ENCODE data around the gene IGSF22. TPM values are rescaled to one million over a fixed set of nuclear protein-coding genes. Genes with fewer than 3 reads are reported as not detected.

The IGSF22 gene
- total and polyA plus RNA-seq, 9 of the 15 experiments (the other 6 are each of a cell fraction or from before 2014, with no cell fraction given): not detected

DNA sequence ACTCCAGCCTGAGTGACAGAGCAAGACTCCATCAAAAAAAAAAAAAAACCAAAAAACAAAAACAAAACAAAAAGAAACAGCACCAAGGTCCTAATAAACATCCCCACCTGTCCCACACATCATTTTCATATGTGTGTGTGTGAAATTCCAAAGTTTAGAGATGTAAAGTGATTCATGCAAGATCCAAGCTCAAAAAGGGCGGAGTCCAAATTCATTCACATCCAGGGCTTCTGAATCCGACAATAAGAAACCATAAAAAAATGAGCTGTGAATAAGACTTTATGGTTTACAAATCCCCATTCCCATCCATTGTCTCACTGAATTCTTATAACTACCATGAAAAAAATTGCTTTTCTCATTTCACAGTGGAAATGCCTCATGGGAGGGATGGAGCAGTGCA lies 30.9 kb upstream of the IGSF22 start:
- H3K9me3 ChIP-seq (replicated peaks; ENCODE audit: control insufficient read depth, insufficient read depth, low read depth, low read length): no peaks in the 10 kb centered on the region
- no peak overlapping the region for H3K4me2 ChIP-seq (ENCODE audit: insufficient read depth, low read length)
- ChIA-PET POLR2A (no interaction called here), CTCF (ENCODE audit: low intra/inter-chr PET ratio) (interaction anchor here (0.6 kb wide), 1 partner anchor 637 kb away, joined by 3 read pairs; no protein-coding TSS in a partner anchor)
- DNase-seq (ENCODE audit: extremely low read depth in 1 of 4, low spot score in 3 of 4): no peak
- in situ Hi-C loops (cut with MboI) (no loop called here), intact Hi-C loops (cut with micrococcal nuclease) (no loop called here)
- no peaks in the 10 kb centered on the region for H4K20me1 ChIP-seq (replicated peaks; ENCODE audit: control insufficient read depth, insufficient read depth, low read length)
- BruUV-seq (replicated peaks): no TSS peak
- no peak overlapping the region for H3K9ac ChIP-seq (ENCODE audit: insufficient read depth in 1 of 2, low read depth in 2 of 2, low read length in 2 of 2)
- 0% methylated on average over 2 of the region's 2 CpGs for WGBS (ENCODE audit: insufficient coverage, low coverage, missing lambda C conversion rate)
- H3K79me2 ChIP-seq (ENCODE audit: control insufficient read depth, insufficient read depth, low read length): no peaks in the 10 kb centered on the region
- no peaks in the 10 kb centered on the region for H3K4me1 ChIP-seq (replicated peaks in 1 of 2; ENCODE audit: control insufficient read depth in 2 of 2, insufficient read depth in 2 of 2, low read length in 2 of 2)
- no peak for ATAC-seq
- no peaks in the 10 kb centered on the region for H3K9me1 ChIP-seq (ENCODE audit: control insufficient read depth, insufficient read depth, low read length)
- H3K27me3 ChIP-seq (ENCODE audit: control insufficient read depth in 2 of 2, insufficient read depth in 2 of 2, low read length in 2 of 2): peaks cover 3 to 53% of the 10 kb centered on the region in 2 experiments; a peak in 3 of 5 replicates
- H2AFZ ChIP-seq (ENCODE audit: low read depth, low read length): no peak overlapping the region
- no peak overlapping the region for H3K27ac ChIP-seq (ENCODE audit: extremely low read depth, low read depth, low read length)
- H3K4me3 ChIP-seq: no peak overlapping the region
- no peak for FAIRE-seq
- H3K36me3 ChIP-seq (ENCODE audit: control insufficient read depth, insufficient read depth, low read length): no peaks in the 10 kb centered on the region
- TF ChIP-seq, protein P1, sequence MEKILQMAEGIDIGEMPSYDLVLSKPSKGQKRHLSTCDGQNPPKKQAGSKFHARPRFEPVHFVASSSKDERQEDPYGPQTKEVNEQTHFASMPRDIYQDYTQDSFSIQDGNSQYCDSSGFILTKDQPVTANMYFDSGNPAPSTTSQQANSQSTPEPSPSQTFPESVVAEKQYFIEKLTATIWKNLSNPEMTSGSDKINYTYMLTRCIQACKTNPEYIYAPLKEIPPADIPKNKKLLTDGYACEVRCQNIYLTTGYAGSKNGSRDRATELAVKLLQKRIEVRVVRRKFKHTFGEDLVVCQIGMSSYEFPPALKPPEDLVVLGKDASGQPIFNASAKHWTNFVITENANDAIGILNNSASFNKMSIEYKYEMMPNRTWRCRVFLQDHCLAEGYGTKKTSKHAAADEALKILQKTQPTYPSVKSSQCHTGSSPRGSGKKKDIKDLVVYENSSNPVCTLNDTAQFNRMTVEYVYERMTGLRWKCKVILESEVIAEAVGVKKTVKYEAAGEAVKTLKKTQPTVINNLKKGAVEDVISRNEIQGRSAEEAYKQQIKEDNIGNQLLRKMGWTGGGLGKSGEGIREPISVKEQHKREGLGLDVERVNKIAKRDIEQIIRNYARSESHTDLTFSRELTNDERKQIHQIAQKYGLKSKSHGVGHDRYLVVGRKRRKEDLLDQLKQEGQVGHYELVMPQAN (IDR thresholded peaks at IDR 0.05; ENCODE audit: borderline replicate concordance): no peak
- no peak for TF ChIP-seq ESRRB (CRISPR knock-in tag; IDR thresholded peaks at IDR 0.05; ENCODE audit: borderline replicate concordance)
- TF ChIP-seq, protein P2, sequence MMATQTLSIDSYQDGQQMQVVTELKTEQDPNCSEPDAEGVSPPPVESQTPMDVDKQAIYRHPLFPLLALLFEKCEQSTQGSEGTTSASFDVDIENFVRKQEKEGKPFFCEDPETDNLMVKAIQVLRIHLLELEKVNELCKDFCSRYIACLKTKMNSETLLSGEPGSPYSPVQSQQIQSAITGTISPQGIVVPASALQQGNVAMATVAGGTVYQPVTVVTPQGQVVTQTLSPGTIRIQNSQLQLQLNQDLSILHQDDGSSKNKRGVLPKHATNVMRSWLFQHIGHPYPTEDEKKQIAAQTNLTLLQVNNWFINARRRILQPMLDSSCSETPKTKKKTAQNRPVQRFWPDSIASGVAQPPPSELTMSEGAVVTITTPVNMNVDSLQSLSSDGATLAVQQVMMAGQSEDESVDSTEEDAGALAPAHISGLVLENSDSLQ (IDR thresholded peaks at IDR 0.05): no peak
- TF ChIP-seq NEUROD1 (IDR thresholded peaks at IDR 0.05; ENCODE audit: borderline replicate concordance, low read depth, low read length, partially characterized antibody): no peak
- TF ChIP-seq, protein P3, sequence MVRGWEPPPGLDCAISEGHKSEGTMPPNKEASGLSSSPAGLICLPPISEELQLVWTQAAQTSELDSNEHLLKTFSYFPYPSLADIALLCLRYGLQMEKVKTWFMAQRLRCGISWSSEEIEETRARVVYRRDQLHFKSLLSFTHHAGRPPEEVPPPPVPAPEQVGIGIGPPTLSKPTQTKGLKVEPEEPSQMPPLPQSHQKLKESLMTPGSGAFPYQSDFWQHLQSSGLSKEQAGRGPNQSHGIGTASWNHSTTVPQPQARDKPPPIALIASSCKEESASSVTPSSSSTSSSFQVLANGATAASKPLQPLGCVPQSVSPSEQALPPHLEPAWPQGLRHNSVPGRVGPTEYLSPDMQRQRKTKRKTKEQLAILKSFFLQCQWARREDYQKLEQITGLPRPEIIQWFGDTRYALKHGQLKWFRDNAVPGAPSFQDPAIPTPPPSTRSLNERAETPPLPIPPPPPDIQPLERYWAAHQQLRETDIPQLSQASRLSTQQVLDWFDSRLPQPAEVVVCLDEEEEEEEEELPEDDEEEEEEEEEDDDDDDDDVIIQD (CRISPR knock-in tag; IDR thresholded peaks at IDR 0.05): no peak
- no peak for TF ChIP-seq ZC3H11A (IDR thresholded peaks at IDR 0.05; ENCODE audit: low read depth, low read length)
- no peak for TF ChIP-seq HNRNPL (IDR thresholded peaks at IDR 0.05; ENCODE audit: low read depth, low read length)
- TF ChIP-seq NONO (IDR thresholded peaks at IDR 0.05; ENCODE audit: low read depth in 2 of 2, low read length in 1 of 2): no peak
- TF ChIP-seq, protein P4, sequence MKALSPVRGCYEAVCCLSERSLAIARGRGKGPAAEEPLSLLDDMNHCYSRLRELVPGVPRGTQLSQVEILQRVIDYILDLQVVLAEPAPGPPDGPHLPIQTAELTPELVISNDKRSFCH (CRISPR knock-in tag; IDR thresholded peaks at IDR 0.05): no peak
- TF ChIP-seq, protein P4 (tag; IDR thresholded peaks at IDR 0.05): no peak
- TF ChIP-seq TCF7 (IDR thresholded peaks at IDR 0.05; ENCODE audit: borderline replicate concordance): no peak
- TF ChIP-seq, protein P5, sequence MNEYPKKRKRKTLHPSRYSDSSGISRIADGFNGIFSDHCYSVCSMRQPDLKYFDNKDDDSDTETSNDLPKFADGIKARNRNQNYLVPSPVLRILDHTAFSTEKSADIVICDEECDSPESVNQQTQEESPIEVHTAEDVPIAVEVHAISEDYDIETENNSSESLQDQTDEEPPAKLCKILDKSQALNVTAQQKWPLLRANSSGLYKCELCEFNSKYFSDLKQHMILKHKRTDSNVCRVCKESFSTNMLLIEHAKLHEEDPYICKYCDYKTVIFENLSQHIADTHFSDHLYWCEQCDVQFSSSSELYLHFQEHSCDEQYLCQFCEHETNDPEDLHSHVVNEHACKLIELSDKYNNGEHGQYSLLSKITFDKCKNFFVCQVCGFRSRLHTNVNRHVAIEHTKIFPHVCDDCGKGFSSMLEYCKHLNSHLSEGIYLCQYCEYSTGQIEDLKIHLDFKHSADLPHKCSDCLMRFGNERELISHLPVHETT (CRISPR knock-in tag; conservative IDR thresholded peaks at IDR 0.05 in 1 of 2, IDR thresholded peaks at IDR 0.05 in 1 of 2): no peak
- TF ChIP-seq CBFA2T2 (conservative IDR thresholded peaks at IDR 0.05): no peak
- no peak for TF ChIP-seq FIP1L1 (IDR thresholded peaks at IDR 0.05; ENCODE audit: low read depth, low read length, poor library complexity, severe bottlenecking)

Data from K562 (cell line).